NCI-H345 treated with DMSO at 0.1 percent for 48 hours (cell line): ENCODE measurements around the gene SLC25A12.
A peak's percentile ranks its signal among the peaks of the same experiment; 100 is the strongest.
"Not testable (repeated sequence)": the region's sequence is repeated elsewhere in the genome, so short reads cannot be mapped to it uniquely, and the experiment has no call there.

Experiments used
- DNase-seq: peaks from one replicate; lab custom pipeline; 2025; ENCODE audit not compliant: unreplicated experiment; lab: John Stamatoyannopoulos, UW

Gene SLC25A12

DNA sequence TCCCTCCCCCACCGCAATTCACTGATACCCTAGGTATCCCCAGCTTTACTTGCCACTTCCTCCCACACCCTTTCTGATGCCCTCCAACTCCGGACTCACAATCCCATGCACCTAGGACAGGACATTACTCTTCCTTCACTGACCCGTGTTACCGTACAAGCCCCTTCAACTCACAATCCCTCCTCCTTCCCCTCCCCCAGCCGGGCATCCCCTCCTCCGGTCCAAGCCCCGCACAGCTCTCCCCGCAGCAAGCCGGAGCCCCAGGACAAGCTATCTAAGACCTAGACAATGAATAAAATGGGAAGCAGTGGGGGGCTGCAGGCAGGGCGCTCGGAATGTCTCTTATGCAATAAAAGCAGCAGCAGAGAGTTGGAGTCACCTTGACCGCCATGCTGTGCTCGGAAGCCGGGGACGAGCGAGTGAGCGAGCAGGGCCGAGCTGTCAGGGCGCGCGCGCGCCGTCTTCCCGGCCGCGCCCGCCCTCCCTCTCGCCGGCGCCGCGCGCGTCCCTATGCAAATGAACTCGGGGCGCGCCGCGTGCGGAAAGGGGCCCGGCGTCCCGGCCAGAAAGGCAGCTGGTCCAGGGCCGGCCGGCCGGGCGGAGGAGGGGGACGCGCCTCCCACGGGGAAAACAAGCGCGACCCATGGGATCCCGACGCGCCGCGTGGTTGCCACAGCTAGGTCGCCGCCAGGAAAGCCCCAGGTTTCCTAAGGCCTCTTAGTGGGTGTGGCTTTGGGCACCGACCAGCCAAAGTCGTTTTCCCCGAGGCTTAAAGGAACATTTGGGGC, at the start of gene SLC25A12:
Gene SLC25A12, minus strand, starts transcription at position 421 of the 788 bp plus-strand sequence. Its CDS starts 30 bp downstream, at position 391.
- DNase-seq, result peak; percentile 59

DNA sequence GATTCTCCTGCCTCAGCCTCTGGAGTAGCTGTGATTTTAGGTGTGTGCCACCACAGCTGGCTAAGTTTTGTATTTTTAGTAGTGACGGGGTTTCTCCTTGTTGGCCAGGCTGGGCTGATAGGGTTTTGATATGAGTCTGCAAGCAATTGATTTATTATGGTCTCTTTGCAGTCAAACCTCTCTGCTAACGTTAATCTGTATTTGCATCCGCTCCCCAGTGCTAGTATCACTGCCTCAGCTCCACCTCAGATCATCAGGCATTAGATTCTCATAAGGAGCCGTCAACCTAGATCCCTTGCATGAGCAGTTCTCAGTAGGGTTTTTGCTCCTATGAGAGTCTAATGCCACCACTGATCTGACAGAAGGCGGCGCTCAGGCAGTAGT, 47.3 kb upstream of the SLC25A12 start:
- no peak for DNase-seq

- DNase-seq, result no peak
These were observed 45.7 kb upstream of the SLC25A12 start for GRCh38 chr2:171939743-171940071.

GRCh38 chr2:171939058-171939742, 45.2 kb upstream of the SLC25A12 start:
- DNase-seq, result no peak

- DNase-seq, result no peak
These were observed 36.3 kb upstream of the SLC25A12 start for GRCh38 chr2:171930385-171930784.

- no peak for DNase-seq
These were observed 30.3 kb upstream of the SLC25A12 start for GRCh38 chr2:171924170-171924942.

- no peak for DNase-seq
These were observed 29.2 kb upstream of the SLC25A12 start for GRCh38 chr2:171923206-171923605.

DNA sequence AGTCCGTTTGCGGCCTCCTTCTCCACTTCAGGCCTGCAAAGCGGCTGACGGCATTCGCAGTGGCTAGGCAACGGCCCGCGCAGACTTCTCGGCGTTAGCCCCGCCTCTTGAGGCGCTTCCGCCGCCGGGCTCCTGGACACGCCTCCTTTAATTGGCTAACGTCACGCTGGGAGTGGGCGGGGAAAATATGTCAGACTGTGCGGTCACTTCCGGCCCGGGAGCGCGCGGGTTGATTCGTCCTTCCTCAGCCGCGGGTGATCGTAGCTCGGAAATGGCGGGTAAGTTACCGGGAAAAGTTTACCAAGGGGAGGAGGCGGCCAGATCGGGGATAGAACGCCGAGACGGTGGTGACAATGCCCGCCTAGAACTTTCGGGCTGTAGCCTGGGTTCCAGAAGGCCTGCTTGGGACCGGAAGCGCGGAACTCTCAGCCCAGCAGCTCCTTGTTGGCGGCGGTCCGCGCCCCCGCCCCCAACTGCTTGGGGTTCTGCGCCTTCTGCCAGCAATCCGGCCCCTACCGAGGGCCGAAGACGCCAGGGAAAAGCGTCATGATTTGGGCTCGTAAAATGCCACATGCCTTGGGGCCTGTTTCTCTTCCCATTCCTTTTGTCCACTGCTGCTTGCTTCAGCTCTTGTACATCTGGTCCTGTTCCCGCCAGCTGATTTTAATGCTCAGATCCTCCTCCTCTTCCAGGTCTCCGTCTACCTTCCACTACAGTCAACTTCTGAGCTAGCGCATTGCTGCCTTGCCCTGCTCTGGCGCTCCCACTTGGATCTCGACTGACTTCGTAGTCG, 28.4 kb upstream of the SLC25A12 start, which contains the start of gene HAT1:
Gene HAT1, plus strand, starts transcription at position 232 of the 793 bp plus-strand sequence. Its CDS starts 40 bp downstream, at position 272.
- peak; percentile 98 for DNase-seq

DNA sequence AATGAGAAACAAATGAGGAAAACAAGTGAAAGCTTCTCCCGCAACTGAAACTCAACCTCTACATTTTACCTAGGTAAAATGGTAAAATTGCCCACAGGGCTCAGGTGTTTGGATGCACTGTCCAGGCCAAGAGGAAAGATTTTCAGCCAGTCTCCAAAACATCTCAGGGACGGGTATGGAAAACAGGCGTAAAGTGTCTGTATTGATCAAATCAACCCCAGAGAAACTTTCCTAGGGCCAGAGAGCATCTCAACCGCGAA, 27.9 kb upstream of the SLC25A12 start:
- DNase-seq, result no peak

GRCh38 chr2:171919453-171919852, 25.4 kb upstream of the SLC25A12 start:
- no peak for DNase-seq

DNA sequence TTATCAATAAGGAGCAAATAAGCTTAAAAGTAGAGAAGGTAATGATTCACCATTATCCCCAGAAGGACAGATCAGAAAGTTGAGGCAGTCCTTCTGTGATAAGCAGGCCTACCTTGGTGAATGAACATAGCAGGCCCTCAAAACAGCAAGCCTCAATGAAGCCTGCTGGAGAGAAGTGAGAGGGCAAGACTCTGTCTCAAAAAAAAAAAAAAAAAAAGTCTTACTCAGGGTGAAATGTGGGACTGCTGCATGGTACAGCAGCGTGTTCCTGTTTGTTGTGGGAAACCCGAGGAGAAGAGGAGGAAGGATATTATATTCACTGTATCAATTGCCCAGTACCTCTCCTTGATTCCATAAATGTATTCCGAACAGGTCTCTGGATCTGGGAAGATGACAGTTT, 19.5 kb upstream of the SLC25A12 start:
- no peak for DNase-seq

DNA sequence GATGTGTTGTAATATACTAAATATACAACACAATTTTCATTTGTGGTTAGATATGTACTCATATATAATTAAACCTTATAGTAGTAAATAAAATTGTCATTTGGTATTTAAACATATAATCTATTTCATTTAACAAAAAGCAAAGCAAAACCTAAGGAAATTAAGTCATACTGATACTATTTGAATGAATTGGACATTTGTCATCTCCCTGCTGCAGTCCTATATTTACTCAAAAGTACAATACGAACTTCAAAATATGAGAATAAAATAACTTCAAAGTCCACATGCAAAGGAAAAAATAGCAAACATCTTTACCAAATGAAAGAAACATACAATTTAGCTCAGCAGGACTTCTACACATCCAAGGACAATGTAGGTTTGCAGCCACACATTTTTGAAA, 16.4 kb upstream of the SLC25A12 start:
- DNase-seq, result no peak

DNA sequence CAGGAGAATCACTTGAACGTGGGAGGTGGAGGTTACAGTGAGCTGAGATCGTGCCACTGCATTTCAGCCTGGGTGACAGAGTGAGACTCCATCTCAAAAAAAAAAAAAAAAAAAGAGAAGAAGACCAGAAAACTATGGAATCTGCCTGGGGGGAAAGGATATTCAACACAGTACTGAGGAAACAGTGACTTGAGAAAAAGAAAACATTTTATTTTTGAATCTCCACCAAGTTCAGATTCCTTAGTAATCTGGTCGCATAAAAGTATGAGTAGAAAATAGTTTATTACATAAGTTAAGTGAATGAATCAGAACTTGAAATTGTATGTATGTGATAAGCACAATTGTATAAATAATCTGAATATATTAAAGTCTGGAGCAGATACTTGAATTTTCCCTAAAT, 15.2 kb upstream of the SLC25A12 start:
- no peak for DNase-seq

GRCh38 chr2:171908235-171908634, 14.2 kb upstream of the SLC25A12 start:
- no peak for DNase-seq

- no peak for DNase-seq
These were observed 8.9 kb upstream of the SLC25A12 start for GRCh38 chr2:171902840-171903420.

DNA sequence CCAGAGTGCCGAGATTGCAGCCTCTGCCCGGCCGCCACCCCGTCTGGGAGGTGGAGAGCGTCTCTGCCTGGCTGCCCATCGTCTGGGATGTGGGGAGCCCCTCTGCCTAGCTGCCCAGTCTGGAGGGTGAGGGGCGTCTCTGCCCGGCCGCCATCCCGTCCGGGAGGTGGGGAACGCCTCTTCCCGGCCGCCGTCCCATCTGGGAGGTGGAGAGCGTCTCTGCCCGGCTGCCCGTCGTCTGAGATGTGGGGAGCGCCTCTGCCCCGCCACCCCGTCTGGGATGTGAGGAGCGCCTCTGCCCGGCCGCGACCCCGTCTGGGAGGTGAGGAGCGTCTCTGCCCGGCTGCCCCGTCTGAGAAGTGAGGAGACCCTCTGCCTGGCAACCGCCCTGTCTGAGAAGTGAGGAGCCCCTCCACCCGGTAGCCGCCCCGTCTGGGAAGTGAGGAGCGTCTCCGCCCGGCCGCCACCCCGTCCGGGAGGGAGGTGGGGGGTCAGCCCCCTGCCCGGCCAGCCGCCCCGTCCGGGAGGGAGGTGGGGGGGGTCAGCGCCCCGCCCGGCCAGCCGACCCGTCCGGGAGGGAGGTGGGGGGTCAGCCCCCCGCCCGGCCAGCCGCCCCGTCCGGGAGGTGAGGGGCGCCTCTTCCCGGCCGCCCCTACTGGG, 5.7 kb upstream of the SLC25A12 start:
- not testable (repeated sequence) for DNase-seq

DNA sequence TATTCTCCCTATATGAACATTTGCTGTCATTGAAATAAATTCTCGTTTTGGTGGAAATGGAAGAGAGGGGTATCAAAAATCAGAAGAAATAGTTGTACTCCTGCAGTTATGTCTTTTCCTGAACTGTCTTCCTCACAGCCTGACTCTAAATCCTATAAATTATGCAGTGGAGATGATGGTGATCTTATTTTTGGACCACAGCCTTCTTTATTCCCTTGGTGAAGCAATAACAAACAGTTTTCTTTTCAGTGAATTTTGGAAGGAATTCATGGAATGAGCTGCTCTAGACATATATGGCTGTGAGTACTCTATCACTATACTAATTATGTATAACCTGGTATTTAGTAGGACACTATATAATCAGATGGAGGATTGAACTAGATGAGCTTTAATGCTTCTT, 1.7 kb upstream of the SLC25A12 start:
- no peak for DNase-seq

GRCh38 chr2:171894612-171894947, 536 bp upstream of the SLC25A12 start:
- no peak for DNase-seq

DNA sequence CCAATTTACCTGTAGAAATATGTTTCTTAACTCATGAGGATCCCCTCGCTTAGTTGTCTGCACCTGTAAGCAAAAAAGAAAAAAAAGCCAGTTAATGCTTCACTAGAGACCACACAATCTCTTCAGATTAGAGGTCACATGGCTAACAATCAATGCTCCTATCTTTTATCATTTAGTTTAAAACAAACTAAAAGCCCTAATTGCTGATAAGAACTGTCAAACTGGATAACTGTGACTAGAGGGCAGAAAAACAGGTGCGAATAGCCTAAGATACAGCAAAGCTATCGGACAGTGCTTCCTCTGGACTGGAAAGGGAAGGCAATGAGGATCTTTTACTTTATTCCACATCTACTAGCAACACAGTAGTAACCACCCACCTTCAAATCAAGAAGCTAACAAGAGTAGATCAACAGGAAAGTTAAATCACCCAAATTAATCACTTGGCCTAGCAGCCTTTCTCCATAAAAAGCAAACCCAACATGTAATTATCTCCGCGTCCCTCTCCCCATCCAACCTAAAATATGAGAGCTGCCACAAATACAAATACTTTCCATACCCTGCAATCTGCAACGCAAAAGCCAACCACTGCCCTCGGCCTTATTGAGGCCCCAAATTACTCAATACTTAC, 734 bp downstream of the SLC25A12 start:
- DNase-seq, result no peak

GRCh38 chr2:171889808-171890207, 4.2 kb downstream of the SLC25A12 start:
- DNase-seq, result no peak
